Esophagus squamous epithelium (tissue), 5 donors: Measurements from ENCODE around the gene NME7. TPM values are rescaled to one million over a fixed set of nuclear protein-coding genes. Genes with fewer than 3 reads are reported as not detected.

Experiments used
- DNase-seq: peaks from one replicate; lab custom pipeline; 2025; lab: John Stamatoyannopoulos, UW
- H3K27ac ChIP-seq, 4 donors: fragments of 200-600 bp; sonication (generic); one replicate each; pipeline ENCODE4 v1.5.1; 2016 to 2019; ENCODE audit warnings: mild to moderate bottlenecking in 1 of 4
- H3K27me3 ChIP-seq, 4 donors: fragments of 200-600 bp; sonication (generic); 1 replicate in 3 of 4; 2 replicates in 1 of 4; pipeline versions ENCODE4 v1.5.1 to v1.6.0; 2017 to 2021; ENCODE audit warnings: antibody characterized with exemption in 1 of 4
- H3K36me3 ChIP-seq, 3 donors: fragments of 200-600 bp; sonication (generic); one replicate each; pipeline ENCODE4 v1.5.1; 2016 to 2019
- H3K4me1 ChIP-seq, 3 donors: fragments of 200-600 bp; sonication (generic); one replicate each; pipeline ENCODE4 v1.5.1; 2017 to 2019
- H3K4me3 ChIP-seq, 4 donors: fragments of 200-600 bp; sonication (generic); 1 replicate in 3 of 4; 2 replicates in 1 of 4; pipeline ENCODE4 v1.5.1; 2016 to 2019; ENCODE audit warnings: mild to moderate bottlenecking in 2 of 4, moderate library complexity in 1 of 4
- H3K9me3 ChIP-seq, 3 donors: fragments of 200-600 bp; sonication (generic); one replicate each; pipeline ENCODE4 v1.5.1; 2016 to 2019
- CTCF ChIP-seq, 6 experiments: fragments of 450-650 bp in 4 of 6; fragments of 200-600 bp in 2 of 6; sonication (generic) in 2 of 6; IDR thresholded peaks; one replicate each; pipeline ENCODE4 v1.5.1; 2016 to 2019; ENCODE audit warnings: antibody characterized with exemption in 6 of 6, mild to moderate bottlenecking in 4 of 6, moderate library complexity in 4 of 6
- POLR2A ChIP-seq, 4 donors: fragments of 450-650 bp; IDR thresholded peaks; one replicate each; pipeline ENCODE4 v1.6.1; 2017; ENCODE audit warnings: antibody characterized with exemption in 4 of 4, mild to moderate bottlenecking in 4 of 4, moderate library complexity in 3 of 4
- WGBS, 2 donors: methylation state at CpG; one replicate each; pipeline ENCODE4 v1.1.5; 2018; 5-methylcytosine and 5-hydroxymethylcytosine counted together
- intact Hi-C: fragments of 100-400 bp; cut with DNase I; formaldehyde crosslinking; loops from one replicate; pipeline ENCODE4 v1.15.0; 2022
- total RNA-seq, 4 donors: library from RNA; depleted of rRNA; stranded (reverse); fragments of >200 nt; gene quantifications; one replicate each; pipeline ENCODE4 v1.1.0, GENCODE V29; 2016
- donor health status: DM: yes; HTN: yes; CAD: no.

Gene NME7
- total RNA-seq, 4 donors from 2014 or later: 5.7 to 10.7 (median 7.4) TPM

- no peak for DNase-seq
- intact Hi-C loops: no loop called here
- Histone ChIP-seq H3K4me3 (no peak overlapping the region), H3K9me3 (no peaks in the 10 kb centered on the region), H3K27me3 (no peaks in the 10 kb centered on the region), H3K4me1 (no peaks in the 10 kb centered on the region), H3K36me3 (no peaks in the 10 kb centered on the region), H3K27ac (no peak overlapping the region)
- WGBS, 2 donors: 86 to 98% methylated on average over 3 of the region's 3 CpGs
- no peak for TF ChIP-seq POLR2A (IDR thresholded peaks at IDR 0.05)
Observed at GRCh38 chr1:169196581-169196980, 171.0 kb downstream of the NME7 start.

GRCh38 chr1:169196161-169196560 lies 171.4 kb downstream of the NME7 start:
- TF ChIP-seq CTCF (IDR thresholded peaks at IDR 0.05): no peak
- no peak for TF ChIP-seq POLR2A (IDR thresholded peaks at IDR 0.05)
- no peak for DNase-seq
- Histone ChIP-seq H3K36me3 (no peaks in the 10 kb centered on the region), H3K9me3 (no peaks in the 10 kb centered on the region), H3K4me3 (no peak overlapping the region), H3K27ac (no peak overlapping the region), H3K4me1 (no peaks in the 10 kb centered on the region), H3K27me3 (no peaks in the 10 kb centered on the region)
- 91 to 100% methylated on average over 3 of the region's 3 CpGs for WGBS, 2 donors
- intact Hi-C loops: no loop called here

GRCh38 chr1:169193191-169193850 lies 174.3 kb downstream of the NME7 start:
- WGBS, 2 donors: 57 to 64% methylated on average over 3 to 4 of the region's 4 CpGs
- no peaks in the 10 kb centered on the region for H3K36me3 ChIP-seq
- H3K4me3 ChIP-seq: no peak overlapping the region
- H3K27me3 ChIP-seq: no peaks in the 10 kb centered on the region
- H3K9me3 ChIP-seq: no peaks in the 10 kb centered on the region
- H3K4me1 ChIP-seq: no peaks in the 10 kb centered on the region
- no peak for TF ChIP-seq CTCF (IDR thresholded peaks at IDR 0.05)
- no peak for TF ChIP-seq POLR2A (IDR thresholded peaks at IDR 0.05)
- no peak overlapping the region for H3K27ac ChIP-seq
- no peak for DNase-seq
- intact Hi-C loops: no loop called here

- 59 to 60% methylated on average over 1 of the region's 1 CpG for WGBS, 2 donors
Observed at GRCh38 chr1:169186106-169186505, 181.5 kb downstream of the NME7 start.

GRCh38 chr1:169184812-169185211 lies 182.8 kb downstream of the NME7 start:
- DNase-seq: no peak
- H3K9me3 ChIP-seq: no peaks in the 10 kb centered on the region
- no peak for TF ChIP-seq CTCF (IDR thresholded peaks at IDR 0.05)
- TF ChIP-seq POLR2A (IDR thresholded peaks at IDR 0.05): no peak
- intact Hi-C loops: no loop called here
- no peak overlapping the region for H3K4me3 ChIP-seq
- no peaks in the 10 kb centered on the region for H3K27me3 ChIP-seq
- no peaks in the 10 kb centered on the region for H3K4me1 ChIP-seq
- 38 to 40% methylated on average over 1 of the region's 1 CpG for WGBS, 2 donors
- H3K27ac ChIP-seq: no peak overlapping the region
- H3K36me3 ChIP-seq: no peaks in the 10 kb centered on the region

More at GRCh38 chr1:169186106-169186505, 181.5 kb downstream of the NME7 start:
- no peaks in the 10 kb centered on the region for H3K4me1 ChIP-seq
- H3K4me3 ChIP-seq: no peak overlapping the region
- DNase-seq: no peak
- H3K36me3 ChIP-seq: no peaks in the 10 kb centered on the region
- intact Hi-C loops: no loop called here
- no peaks in the 10 kb centered on the region for H3K27me3 ChIP-seq
- H3K9me3 ChIP-seq: no peaks in the 10 kb centered on the region
- no peak overlapping the region for H3K27ac ChIP-seq
- TF ChIP-seq POLR2A (IDR thresholded peaks at IDR 0.05) (no peak), CTCF (IDR thresholded peaks at IDR 0.05) (no peak)
